M059J (cell line): Measurements from ENCODE around the gene NFIB. TPM values are rescaled to one million over a fixed set of nuclear protein-coding genes. Genes with fewer than 3 reads are reported as not detected.

Experiments
- DNase-seq: peaks from one replicate; pipeline ENCODE4 v3.0.0-alpha.2; 2012; ENCODE audit warnings: low read depth
- total RNA-seq: library from RNA; depleted of rRNA; stranded (reverse); fragments of >200 nt; shearing (Covaris generic); gene quantifications from 2 replicates; pipeline ENCODE4 v1.2.3, GENCODE V29; 2014

The NFIB gene
- total RNA-seq, 1 experiment from 2014 or later, result 4.1 TPM

- DNase-seq, result no peak
Measured at GRCh38 chr9:14216612-14217194, 97.2 kb downstream of the NFIB start.

- no peak for DNase-seq
Measured at GRCh38 chr9:14215614-14216013, 98.3 kb downstream of the NFIB start.

GRCh38 chr9:14214693-14215092, 99.2 kb downstream of the NFIB start:
- no peak for DNase-seq

- DNase-seq, result no peak
Measured at GRCh38 chr9:14214065-14214684, 99.8 kb downstream of the NFIB start.

GRCh38 chr9:14213504-14213903, 100.4 kb downstream of the NFIB start:
- no peak for DNase-seq

GRCh38 chr9:14212697-14213420, 101.1 kb downstream of the NFIB start:
- no peak for DNase-seq

- peak; percentile 67 for DNase-seq
Measured at GRCh38 chr9:14212077-14212476, 101.9 kb downstream of the NFIB start.

- DNase-seq, result no peak
Measured at GRCh38 chr9:14211564-14211963, 102.4 kb downstream of the NFIB start.

- no peak for DNase-seq
Measured at GRCh38 chr9:14210428-14210827, 103.5 kb downstream of the NFIB start.

GRCh38 chr9:14209399-14210345, 104.3 kb downstream of the NFIB start:
- DNase-seq, result no peak

- peak; percentile 24 for DNase-seq
Measured at GRCh38 chr9:14207352-14207995, 106.5 kb downstream of the NFIB start.

- peak; percentile 78 for DNase-seq
Measured at GRCh38 chr9:14205463-14205862, 108.5 kb downstream of the NFIB start.

GRCh38 chr9:14203356-14204056, 110.4 kb downstream of the NFIB start:
- DNase-seq, result peak; percentile 27

- DNase-seq, result peak; percentile 58
Measured at GRCh38 chr9:14198841-14199455, 115.0 kb downstream of the NFIB start.

- DNase-seq, result no peak
Measured at GRCh38 chr9:14198047-14198840, 115.7 kb downstream of the NFIB start.

- DNase-seq, result no peak
Measured at GRCh38 chr9:14197325-14197858, 116.5 kb downstream of the NFIB start.

GRCh38 chr9:14193328-14193990, 120.5 kb downstream of the NFIB start:
- no peak for DNase-seq

GRCh38 chr9:14192556-14192955, 121.4 kb downstream of the NFIB start:
- DNase-seq, result no peak

GRCh38 chr9:14191512-14191911, 122.4 kb downstream of the NFIB start:
- DNase-seq, result no peak
